A549 (cell line): ENCODE results near the gene WDR33.

Source experiments
- BHLHE40 ChIP-seq: IDR thresholded peaks from 2 replicates; pipeline ENCODE4 v1.6.1; 2012; ENCODE audit warnings: low read depth, low read length, inconsistent platforms
- CBX2 ChIP-seq: fragments of 200-600 bp; sonication (generic); IDR thresholded peaks from 2 replicates; pipeline ENCODE4 v1.6.1; 2016; ENCODE audit warnings: low read depth, mild to moderate bottlenecking, borderline replicate concordance
- CEBPB ChIP-seq, 2 experiments: fragments of >200 bp in 1 of 2; sonication (Bioruptor Twin) in 1 of 2; formaldehyde crosslinking in 1 of 2; IDR thresholded peaks; 2 replicates each; pipeline ENCODE4 v1.6.1; 2012 to 2016
- EP300 ChIP-seq, 2 experiments: fragments of >200 bp; sonication (Bioruptor Twin); formaldehyde crosslinking; IDR thresholded peaks; 2 replicates in 1 of 2; 3 replicates in 1 of 2; pipeline ENCODE4 v1.6.1; 2016 to 2017
- ESRRA ChIP-seq: fragments of 150-350 bp; IDR thresholded peaks from 2 replicates; pipeline ENCODE4 v1.6.1; 2014; ENCODE audit warnings: mild to moderate bottlenecking, low read length, borderline replicate concordance
- KDM1A ChIP-seq: fragments of 200-600 bp; sonication (generic); IDR thresholded peaks from 2 replicates; pipeline ENCODE4 v1.6.1; 2016; ENCODE audit warnings: low read depth, mild to moderate bottlenecking
- PBX3 ChIP-seq: IDR thresholded peaks from 2 replicates; pipeline ENCODE4 v1.6.1; 2012
- POLR2A ChIP-seq: IDR thresholded peaks from 2 replicates; pipeline ENCODE4 v1.6.1; 2012; ENCODE audit warnings: mild to moderate bottlenecking, low read length
- POLR2AphosphoS2 ChIP-seq: conservative IDR thresholded peaks from 2 replicates; pipeline ENCODE4 v1.6.1; 2012; ENCODE audit warnings: low read length, improper control_type of control experiment, inconsistent platforms
- RFX5 ChIP-seq: fragments of 450-650 bp; IDR thresholded peaks from 2 replicates; pipeline ENCODE4 v1.7.1; 2014; ENCODE audit warnings: antibody characterized with exemption, mild to moderate bottlenecking, moderate library complexity
- ZNF302 ChIP-seq: fragments of 250-450 bp; sonication (Bioruptor Pico); IDR thresholded peaks from 2 replicates; pipeline ENCODE4 v1.9.0; 2021; ENCODE audit warnings: inconsistent platforms, mild to moderate bottlenecking, moderate library complexity
- TF ChIP-seq, protein P1 (sequence below): fragments of >200 bp; sonication (Bioruptor Twin); formaldehyde crosslinking; IDR thresholded peaks from 3 replicates; pipeline ENCODE4 v1.5.1; 2016

DNA sequence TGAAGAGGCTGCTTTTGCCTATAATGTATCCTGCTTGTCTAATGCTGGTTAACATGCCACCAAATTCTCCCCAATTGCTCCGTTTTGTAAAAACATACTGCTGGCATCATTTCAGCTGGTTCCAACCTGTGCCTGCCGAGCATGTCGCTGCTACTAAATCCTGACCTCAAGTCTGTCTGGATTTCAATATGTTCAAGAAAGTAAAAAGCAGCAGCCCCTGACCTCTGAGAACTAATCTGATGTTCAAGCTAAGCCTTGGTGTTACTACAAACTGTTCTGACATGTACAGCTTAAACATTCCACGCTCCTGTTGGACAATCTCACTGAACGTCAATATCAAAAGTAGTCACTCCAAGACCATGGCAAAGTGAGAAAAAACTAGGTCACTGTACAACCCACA lies 63.4 kb downstream of the WDR33 start:
- TF ChIP-seq POLR2AphosphoS2 (no peak), BHLHE40 (no peak), ESRRA (no peak), EP300 (IDR thresholded peaks at IDR 0.05) (no peak), PBX3 (no peak), CEBPB (IDR thresholded peaks at IDR 0.05) (no peak), KDM1A (no peak), POLR2A (no peak), RFX5 (no peak), CBX2 (no peak), ZNF302 (no peak)
- TF ChIP-seq, protein P1, sequence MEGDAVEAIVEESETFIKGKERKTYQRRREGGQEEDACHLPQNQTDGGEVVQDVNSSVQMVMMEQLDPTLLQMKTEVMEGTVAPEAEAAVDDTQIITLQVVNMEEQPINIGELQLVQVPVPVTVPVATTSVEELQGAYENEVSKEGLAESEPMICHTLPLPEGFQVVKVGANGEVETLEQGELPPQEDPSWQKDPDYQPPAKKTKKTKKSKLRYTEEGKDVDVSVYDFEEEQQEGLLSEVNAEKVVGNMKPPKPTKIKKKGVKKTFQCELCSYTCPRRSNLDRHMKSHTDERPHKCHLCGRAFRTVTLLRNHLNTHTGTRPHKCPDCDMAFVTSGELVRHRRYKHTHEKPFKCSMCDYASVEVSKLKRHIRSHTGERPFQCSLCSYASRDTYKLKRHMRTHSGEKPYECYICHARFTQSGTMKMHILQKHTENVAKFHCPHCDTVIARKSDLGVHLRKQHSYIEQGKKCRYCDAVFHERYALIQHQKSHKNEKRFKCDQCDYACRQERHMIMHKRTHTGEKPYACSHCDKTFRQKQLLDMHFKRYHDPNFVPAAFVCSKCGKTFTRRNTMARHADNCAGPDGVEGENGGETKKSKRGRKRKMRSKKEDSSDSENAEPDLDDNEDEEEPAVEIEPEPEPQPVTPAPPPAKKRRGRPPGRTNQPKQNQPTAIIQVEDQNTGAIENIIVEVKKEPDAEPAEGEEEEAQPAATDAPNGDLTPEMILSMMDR, result no peak
